Breast epithelium (tissue), 4 donors: ENCODE results near the gene CREB3L1. TPM values are rescaled to one million over a fixed set of nuclear protein-coding genes. Genes with fewer than 3 reads are reported as not detected.

ENCODE experiments used
- DNase-seq, 2 donors: peaks; one replicate each; pipeline ENCODE4 v3.0.0-alpha.2; 2019; ENCODE audit warnings: low spot score in 2 of 2
- H3K27ac ChIP-seq, 2 donors: fragments of 200-600 bp; sonication (generic) in 1 of 2; one replicate each; pipeline ENCODE4 v1.5.1; 2016 to 2019; ENCODE audit warnings: mild to moderate bottlenecking in 1 of 2
- H3K27me3 ChIP-seq, 2 donors: fragments of 200-600 bp; sonication (generic) in 1 of 2; one replicate each; pipeline versions ENCODE4 v1.5.1 to v1.6.0; 2017 to 2019; ENCODE audit warnings: control low read depth in 1 of 2, mild to moderate bottlenecking in 1 of 2
- H3K36me3 ChIP-seq: fragments of 200-600 bp; one replicate; pipeline ENCODE4 v1.5.1; 2019
- H3K4me1 ChIP-seq, 2 donors: fragments of 200-600 bp; sonication (generic); one replicate each; pipeline ENCODE4 v1.5.1; 2016 to 2019; ENCODE audit warnings: control low read depth in 1 of 2
- H3K4me3 ChIP-seq, 3 donors: fragments of 200-600 bp; sonication (generic); 1 replicate in 2 of 3; 2 replicates in 1 of 3; pipeline ENCODE4 v1.5.1; 2016 to 2019; ENCODE audit warnings: mild to moderate bottlenecking in 3 of 3, moderate library complexity in 2 of 3
- H3K9me3 ChIP-seq, 2 donors: fragments of 200-600 bp; sonication (generic) in 1 of 2; one replicate each; pipeline ENCODE4 v1.5.1; 2016 to 2019; ENCODE audit warnings: control low read depth in 1 of 2
- POLR2A ChIP-seq: fragments of 450-650 bp; IDR thresholded peaks from one replicate; pipeline ENCODE4 v1.6.1; 2016; ENCODE audit warnings: antibody characterized with exemption, mild to moderate bottlenecking, moderate library complexity
- POLR2AphosphoS5 ChIP-seq, 3 donors: sonication (generic); formaldehyde crosslinking; IDR thresholded peaks; one replicate each; pipeline ENCODE4 v1.6.1; 2017; ENCODE audit warnings: antibody characterized with exemption in 3 of 3
- intact Hi-C: fragments of 100-400 bp; cut with DNase I; formaldehyde crosslinking; loops from one replicate; pipeline ENCODE4 v1.15.1; 2023; ENCODE audit warnings: low total_unique reads
- total RNA-seq, 3 donors: library from RNA; depleted of rRNA; stranded (reverse); fragments of >200 nt; gene quantifications; one replicate each; pipeline ENCODE4 v1.1.0, GENCODE V29; 2016
- TF ChIP-seq, protein P1 (sequence below), 3 donors: fragments of 450-650 bp; IDR thresholded peaks; one replicate each; pipeline ENCODE4 v1.5.1; 2016 to 2017; ENCODE audit warnings: antibody characterized with exemption in 3 of 3, mild to moderate bottlenecking in 3 of 3, moderate library complexity in 3 of 3

CREB3L1 gene
- 1 to 10 TPM; 1.6 to 5.1 (median 2.0) TPM for total RNA-seq

GRCh38 chr11:46277622-46278386 is at the start of gene CREB3L1:
Gene CREB3L1 (plus strand): TSS chr11:46277662. CDS start chr11:46278112, 450 bp downstream.
- no peak for TF ChIP-seq POLR2A
- TF ChIP-seq POLR2AphosphoS5 (IDR thresholded peaks at IDR 0.05), result no peak
- TF ChIP-seq, protein P1, sequence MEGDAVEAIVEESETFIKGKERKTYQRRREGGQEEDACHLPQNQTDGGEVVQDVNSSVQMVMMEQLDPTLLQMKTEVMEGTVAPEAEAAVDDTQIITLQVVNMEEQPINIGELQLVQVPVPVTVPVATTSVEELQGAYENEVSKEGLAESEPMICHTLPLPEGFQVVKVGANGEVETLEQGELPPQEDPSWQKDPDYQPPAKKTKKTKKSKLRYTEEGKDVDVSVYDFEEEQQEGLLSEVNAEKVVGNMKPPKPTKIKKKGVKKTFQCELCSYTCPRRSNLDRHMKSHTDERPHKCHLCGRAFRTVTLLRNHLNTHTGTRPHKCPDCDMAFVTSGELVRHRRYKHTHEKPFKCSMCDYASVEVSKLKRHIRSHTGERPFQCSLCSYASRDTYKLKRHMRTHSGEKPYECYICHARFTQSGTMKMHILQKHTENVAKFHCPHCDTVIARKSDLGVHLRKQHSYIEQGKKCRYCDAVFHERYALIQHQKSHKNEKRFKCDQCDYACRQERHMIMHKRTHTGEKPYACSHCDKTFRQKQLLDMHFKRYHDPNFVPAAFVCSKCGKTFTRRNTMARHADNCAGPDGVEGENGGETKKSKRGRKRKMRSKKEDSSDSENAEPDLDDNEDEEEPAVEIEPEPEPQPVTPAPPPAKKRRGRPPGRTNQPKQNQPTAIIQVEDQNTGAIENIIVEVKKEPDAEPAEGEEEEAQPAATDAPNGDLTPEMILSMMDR (IDR thresholded peaks at IDR 0.05), result no peak
- Histone ChIP-seq H3K27ac (peak within 1 kb of the TSS; percentile 65 to 81), H3K36me3 (no peaks in the 10 kb centered on the region), H3K4me1 (peaks cover 7 to 13% of the 10 kb centered on the region in 2 donors), H3K9me3 (no peaks in the 10 kb centered on the region), H3K4me3 (peak within 1 kb of the TSS; percentile 67 to 80 (median 71)), H3K27me3 (no peaks in the 10 kb centered on the region)
- DNase-seq, result no peak
- intact Hi-C loops, result no loop called here

- Histone ChIP-seq H3K36me3 (no peaks in the 10 kb centered on the region), H3K9me3 (no peaks in the 10 kb centered on the region), H3K27ac (no peak overlapping the region), H3K4me3 (no peak overlapping the region), H3K4me1 (no peaks in the 10 kb centered on the region), H3K27me3 (no peaks in the 10 kb centered on the region)
- intact Hi-C loops, result no loop called here
- no peak for DNase-seq
- TF ChIP-seq POLR2A, result no peak
- TF ChIP-seq POLR2AphosphoS5 (IDR thresholded peaks at IDR 0.05), result no peak
- TF ChIP-seq, protein P1 (IDR thresholded peaks at IDR 0.05), result no peak
Measured at GRCh38 chr11:46229230-46229629, 48.2 kb upstream of the CREB3L1 start.

- Histone ChIP-seq H3K4me3 (no peak overlapping the region), H3K27ac (no peak overlapping the region), H3K4me1 (peaks cover 0 to 9% of the 10 kb centered on the region in 2 donors), H3K27me3 (no peaks in the 10 kb centered on the region), H3K36me3 (no peaks in the 10 kb centered on the region), H3K9me3 (no peaks in the 10 kb centered on the region)
- intact Hi-C loops, result loop anchor here (10.0 kb wide), 1 partner anchor 80 kb away; no protein-coding TSS in a partner anchor
- no peak for DNase-seq
- TF ChIP-seq, protein P1 (IDR thresholded peaks at IDR 0.05), result no peak
- TF ChIP-seq POLR2AphosphoS5 (IDR thresholded peaks at IDR 0.05) (no peak), POLR2A (no peak)
Measured at GRCh38 chr11:46234311-46234710, 43.2 kb upstream of the CREB3L1 start.

- Histone ChIP-seq H3K4me1 (peaks cover 0 to 9% of the 10 kb centered on the region in 2 donors), H3K27ac (no peak overlapping the region), H3K36me3 (no peaks in the 10 kb centered on the region), H3K9me3 (no peaks in the 10 kb centered on the region), H3K27me3 (no peaks in the 10 kb centered on the region), H3K4me3 (no peak overlapping the region)
- no peak for DNase-seq
- intact Hi-C loops, result loop anchor here (10.0 kb wide), 1 partner anchor 79 kb away; no protein-coding TSS in a partner anchor
- TF ChIP-seq POLR2A, result no peak
- no peak for TF ChIP-seq POLR2AphosphoS5 (IDR thresholded peaks at IDR 0.05)
- TF ChIP-seq, protein P1 (IDR thresholded peaks at IDR 0.05), result no peak
Measured at GRCh38 chr11:46235777-46236688, 41.4 kb upstream of the CREB3L1 start.
